ENCODE data around the gene TMEM184A.
A peak's percentile ranks its signal among the peaks of the same experiment; 100 is the strongest.
"Not testable (repeated sequence)": the region's sequence is repeated elsewhere in the genome, so short reads cannot be mapped to it uniquely, and the experiment has no call there.

Gene TMEM184A

DNA sequence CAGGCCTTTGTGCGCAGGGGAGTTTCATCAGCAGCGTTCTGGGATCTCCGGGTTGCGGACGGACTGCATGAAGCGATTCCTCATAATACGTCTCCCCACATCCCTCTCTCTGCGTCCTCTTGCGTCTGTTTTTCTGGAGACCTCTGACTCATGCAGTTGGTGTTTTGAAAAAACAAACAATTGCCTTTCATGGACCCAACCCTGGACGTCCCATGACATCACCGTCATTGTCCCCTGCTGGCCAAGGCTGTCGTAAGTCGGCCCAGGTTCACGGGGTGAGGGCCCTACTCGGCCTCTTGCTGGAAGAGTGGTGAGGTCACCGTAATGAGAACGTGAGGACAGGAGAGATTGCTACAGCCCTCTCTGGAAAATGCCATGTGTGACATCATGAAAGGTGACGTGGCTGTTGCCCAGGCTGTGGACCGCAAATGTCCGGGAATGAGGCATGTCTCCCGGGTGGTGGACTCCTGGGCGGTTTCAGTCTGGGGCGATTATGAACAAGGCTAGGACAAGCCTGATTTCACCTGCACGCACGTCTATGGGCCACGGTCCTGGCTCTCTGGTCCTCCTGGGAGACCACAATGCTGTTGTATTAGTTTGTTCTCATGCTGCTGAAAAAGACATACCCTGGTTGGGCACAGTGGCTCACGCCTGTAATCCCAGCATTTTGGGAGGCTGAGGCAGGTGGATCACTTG, 35.3 kb downstream of the TMEM184A start:
- no peak overlapping the region for H3K4me3 ChIP-seq (ENCODE audit: low read length)
- peak; percentile 45 for DNase-seq (ENCODE audit: low read depth)

DNA sequence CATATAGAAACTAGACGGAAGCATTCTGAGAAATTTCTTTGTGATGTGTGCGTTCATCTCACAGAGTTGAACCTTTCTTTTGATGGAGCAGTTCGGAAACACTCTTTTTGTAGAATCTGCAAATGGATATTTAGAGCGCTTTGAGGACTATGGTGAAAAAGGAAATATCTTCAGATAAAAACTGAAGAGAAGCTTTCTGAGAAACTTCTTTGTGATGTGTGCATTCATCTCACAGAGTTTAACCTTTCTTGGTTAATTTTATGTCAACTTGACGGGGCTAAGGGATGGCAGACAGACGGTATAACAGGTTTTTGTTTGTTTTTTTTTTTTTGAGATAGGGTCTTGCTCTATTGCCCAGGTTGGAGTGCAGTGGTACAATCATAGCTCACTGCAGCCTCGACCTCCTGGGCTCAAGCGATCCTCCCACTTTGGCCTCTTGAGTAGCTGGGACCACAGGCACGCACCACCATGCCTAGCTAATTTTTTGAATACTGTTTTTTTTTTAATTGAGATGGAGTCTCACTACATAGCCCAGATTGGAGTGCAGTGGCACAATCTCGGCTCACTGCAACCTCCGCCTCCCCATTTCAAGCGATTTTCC, 36.6 kb downstream of the TMEM184A start:
- not testable (repeated sequence) for H3K4me3 ChIP-seq (ENCODE audit: low read length); DNase-seq (ENCODE audit: low read depth)

More for the DNA sequence above, 35.3 kb downstream of the TMEM184A start:
- TF ChIP-seq, protein P1, sequence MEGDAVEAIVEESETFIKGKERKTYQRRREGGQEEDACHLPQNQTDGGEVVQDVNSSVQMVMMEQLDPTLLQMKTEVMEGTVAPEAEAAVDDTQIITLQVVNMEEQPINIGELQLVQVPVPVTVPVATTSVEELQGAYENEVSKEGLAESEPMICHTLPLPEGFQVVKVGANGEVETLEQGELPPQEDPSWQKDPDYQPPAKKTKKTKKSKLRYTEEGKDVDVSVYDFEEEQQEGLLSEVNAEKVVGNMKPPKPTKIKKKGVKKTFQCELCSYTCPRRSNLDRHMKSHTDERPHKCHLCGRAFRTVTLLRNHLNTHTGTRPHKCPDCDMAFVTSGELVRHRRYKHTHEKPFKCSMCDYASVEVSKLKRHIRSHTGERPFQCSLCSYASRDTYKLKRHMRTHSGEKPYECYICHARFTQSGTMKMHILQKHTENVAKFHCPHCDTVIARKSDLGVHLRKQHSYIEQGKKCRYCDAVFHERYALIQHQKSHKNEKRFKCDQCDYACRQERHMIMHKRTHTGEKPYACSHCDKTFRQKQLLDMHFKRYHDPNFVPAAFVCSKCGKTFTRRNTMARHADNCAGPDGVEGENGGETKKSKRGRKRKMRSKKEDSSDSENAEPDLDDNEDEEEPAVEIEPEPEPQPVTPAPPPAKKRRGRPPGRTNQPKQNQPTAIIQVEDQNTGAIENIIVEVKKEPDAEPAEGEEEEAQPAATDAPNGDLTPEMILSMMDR (IDR thresholded peaks at IDR 0.05; ENCODE audit: insufficient read depth, low read depth, low read length, missing control alignments): no peak

DNA sequence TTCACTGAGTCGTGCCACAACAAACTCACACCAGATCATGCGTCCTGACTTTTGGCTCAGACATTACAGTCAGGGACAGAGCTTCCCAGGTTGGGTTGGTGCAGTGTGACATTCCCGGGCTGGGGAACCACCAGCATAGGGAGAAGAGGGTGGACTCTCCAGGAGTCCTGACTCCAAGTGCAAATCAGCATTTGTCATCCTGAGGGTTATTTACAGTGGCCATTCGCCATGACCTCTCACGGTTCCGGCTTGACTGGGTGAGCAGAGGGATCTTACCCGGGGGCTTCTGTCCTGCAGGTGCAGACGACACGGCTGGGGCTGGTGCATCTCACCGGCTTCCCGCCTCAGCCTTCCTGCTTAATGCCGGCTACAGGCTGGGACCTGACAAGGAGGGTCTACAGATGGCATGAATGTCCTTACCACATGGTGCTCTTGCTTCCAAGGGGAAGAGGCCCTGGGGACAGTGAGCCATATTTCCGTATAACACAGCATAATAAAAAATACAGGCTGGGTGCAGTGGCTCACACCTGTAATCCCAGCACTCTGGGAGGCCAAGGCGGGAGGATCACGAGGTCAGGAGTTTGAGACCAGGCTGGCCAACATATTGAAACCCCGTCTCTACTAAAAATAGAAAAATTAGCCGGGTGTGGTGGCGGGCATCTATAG, 39.3 kb downstream of the TMEM184A start:
- H3K4me3 ChIP-seq (ENCODE audit: low read length): no peak overlapping the region
- no peak for DNase-seq (ENCODE audit: low read depth)
- TF ChIP-seq, protein P1 (IDR thresholded peaks at IDR 0.05; ENCODE audit: insufficient read depth, low read depth, low read length, missing control alignments): no peak

DNA sequence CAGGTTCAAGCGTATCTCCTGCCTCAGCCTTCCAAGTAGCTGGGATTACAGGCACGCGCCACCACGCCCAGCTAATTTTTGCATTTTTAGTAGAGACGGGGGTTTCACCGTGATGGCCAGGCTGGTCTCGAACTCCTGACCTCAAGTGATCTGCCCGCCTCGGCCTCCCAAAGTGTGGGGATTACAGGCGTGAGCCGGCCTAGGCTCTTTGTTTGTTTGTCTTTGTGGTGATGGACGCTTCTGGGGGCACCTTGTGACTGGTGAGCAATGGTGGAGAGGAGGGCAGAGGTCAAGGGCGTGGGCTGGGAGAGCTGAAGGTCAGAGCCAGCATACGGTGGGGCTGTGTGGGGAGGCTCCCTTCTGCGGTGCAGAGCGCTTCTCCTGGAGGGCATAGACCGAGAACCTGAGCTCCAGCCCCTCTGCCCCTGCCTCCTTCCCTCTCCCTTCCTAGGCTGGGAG, 40.5 kb downstream of the TMEM184A start:
- DNase-seq (ENCODE audit: low read depth); H3K4me3 ChIP-seq (ENCODE audit: low read length): not testable (repeated sequence)

DNA sequence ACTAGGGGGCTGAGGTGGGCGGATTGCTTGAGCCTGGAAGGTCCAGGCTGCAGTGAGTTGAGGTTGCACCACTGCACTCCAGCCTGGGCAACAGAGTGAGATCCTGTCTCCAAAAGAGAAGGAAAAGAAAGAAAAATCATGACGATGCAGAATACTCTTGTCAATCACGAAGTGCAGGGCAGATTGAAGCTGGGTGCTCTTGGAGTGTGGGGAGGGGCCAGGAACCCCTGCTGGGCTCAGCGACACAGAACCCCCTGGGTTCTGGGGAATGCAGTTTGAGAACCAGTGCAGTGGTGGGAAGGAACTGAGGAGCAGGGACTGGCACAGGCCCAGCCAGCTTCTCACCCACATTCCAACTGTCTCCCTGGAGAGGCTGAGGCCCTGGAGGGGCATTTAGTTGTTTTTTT, 41.0 kb downstream of the TMEM184A start:
- no peak for DNase-seq (ENCODE audit: low read depth)

DNA sequence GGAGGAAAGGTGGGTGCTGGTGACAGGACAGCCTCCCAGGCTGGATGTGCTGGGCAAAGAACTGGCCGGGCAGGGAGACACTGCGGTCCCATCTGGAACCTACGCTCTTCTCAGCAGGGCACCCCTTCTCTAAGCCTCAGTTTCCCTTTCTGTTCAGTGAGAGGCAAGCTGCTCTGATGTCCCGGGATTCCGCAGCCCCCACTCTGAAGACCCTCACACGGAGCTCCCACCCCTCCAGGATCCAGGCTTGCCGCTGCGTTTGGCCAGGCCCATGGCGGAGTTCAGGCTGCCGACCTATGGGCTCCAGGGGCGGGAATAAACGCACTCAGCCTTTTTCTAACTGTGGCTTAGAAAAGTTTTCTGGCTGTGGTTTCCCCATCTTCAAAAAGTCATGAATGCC, 41.6 kb downstream of the TMEM184A start:
- H3K4me3 ChIP-seq (ENCODE audit: low read length): no peak overlapping the region
- DNase-seq (ENCODE audit: low read depth): no peak
- TF ChIP-seq, protein P1 (IDR thresholded peaks at IDR 0.05; ENCODE audit: insufficient read depth, low read depth, low read length, missing control alignments): no peak

More for the DNA sequence above, 41.0 kb downstream of the TMEM184A start:
- no peak overlapping the region for H3K4me3 ChIP-seq (ENCODE audit: low read length)
- TF ChIP-seq, protein P1 (IDR thresholded peaks at IDR 0.05; ENCODE audit: insufficient read depth, low read depth, low read length, missing control alignments): no peak

DNA sequence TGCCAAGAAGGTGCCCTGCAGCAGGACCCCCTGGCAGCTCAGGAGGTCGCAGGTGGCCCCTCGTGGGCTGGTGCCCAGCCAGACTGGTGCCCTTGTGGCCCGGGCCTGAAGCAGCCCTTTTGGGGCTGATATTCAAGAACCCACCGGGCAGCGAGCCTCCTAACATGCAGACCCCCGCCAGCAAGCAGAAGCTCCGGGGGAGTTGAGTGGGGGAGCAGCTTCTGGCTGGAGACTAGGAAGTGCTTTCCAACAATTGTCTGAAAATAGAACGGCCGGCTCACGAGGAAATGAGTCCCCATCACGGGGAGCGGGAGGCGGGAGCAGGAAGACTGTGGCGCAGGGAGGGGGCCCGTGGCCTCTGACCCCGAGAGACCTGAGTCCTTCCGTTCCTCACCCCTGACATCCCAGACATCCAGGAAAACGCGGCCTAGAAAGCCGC, 42.3 kb downstream of the TMEM184A start:
- DNase-seq (ENCODE audit: low read depth): no peak
- TF ChIP-seq, protein P1 (IDR thresholded peaks at IDR 0.05; ENCODE audit: insufficient read depth, low read depth, low read length, missing control alignments): no peak
- no peak overlapping the region for H3K4me3 ChIP-seq (ENCODE audit: low read length)
